Measurements from ENCODE around the gene SENP2.

- TF ChIP-seq EZH2 (IDR thresholded peaks at IDR 0.05; ENCODE audit: insufficient read depth, poor library complexity, severe bottlenecking) (no peak), EZH2phosphoT487 (IDR thresholded peaks at IDR 0.05; ENCODE audit: insufficient read depth, low read depth) (no peak)
Measured at GRCh38 chr3:185555101-185555501, 31.0 kb upstream of the SENP2 start.
